Osteoblast (primary cell): ENCODE data around the gene CFLAR. TPM values are rescaled to one million over a fixed set of nuclear protein-coding genes. Genes with fewer than 3 reads are reported as not detected.

ENCODE experiments used
- DNase-seq: peaks from one replicate; pipeline ENCODE4 v3.0.0; 2011; ENCODE audit warnings: low spot score, mixed read lengths; ENCODE audit not compliant: insufficient read length; ENCODE audit errors: missing footprints
- H2AFZ ChIP-seq: 2 replicates; pipeline ENCODE4 v1.6.0; 2011; ENCODE audit warnings: mild to moderate bottlenecking, low read length
- H3K27ac ChIP-seq: 2 replicates; pipeline ENCODE4 v1.5.1; 2011; ENCODE audit warnings: mild to moderate bottlenecking, low read depth, low read length, moderate library complexity
- H3K27me3 ChIP-seq: 2 replicates; pipeline ENCODE4 v1.6.0; 2012; ENCODE audit warnings: mild to moderate bottlenecking, control low read depth, inconsistent platforms, low read length, moderate library complexity; ENCODE audit not compliant: insufficient read depth
- H3K36me3 ChIP-seq: 2 replicates; pipeline ENCODE4 v1.5.1; 2011; ENCODE audit warnings: mild to moderate bottlenecking, low read length, control low read depth, moderate library complexity; ENCODE audit not compliant: insufficient read depth
- H3K4me1 ChIP-seq: 2 replicates; pipeline ENCODE4 v1.5.1; 2011; ENCODE audit warnings: mild to moderate bottlenecking, low read length, control low read depth, moderate library complexity; ENCODE audit not compliant: insufficient read depth
- H3K4me2 ChIP-seq: 2 replicates; pipeline ENCODE4 v1.6.0; 2011; ENCODE audit warnings: mild to moderate bottlenecking, low read length; ENCODE audit not compliant: insufficient read depth
- H3K4me3 ChIP-seq: fragments of 200-600 bp; sonication (generic); 3 replicates; pipeline ENCODE4 v1.5.1; 2012; ENCODE audit warnings: mild to moderate bottlenecking, low read length, inconsistent platforms; ENCODE audit not compliant: insufficient read depth
- H3K79me2 ChIP-seq: 2 replicates; pipeline ENCODE4 v1.6.0; 2012; ENCODE audit warnings: mild to moderate bottlenecking, low read length, control low read depth, inconsistent platforms; ENCODE audit not compliant: insufficient read depth
- H3K9me3 ChIP-seq: 2 replicates; pipeline ENCODE4 v1.5.1; 2011; ENCODE audit warnings: low read depth, low read length, control low read depth
- H4K20me1 ChIP-seq: 2 replicates; pipeline ENCODE4 v1.6.0; 2012; ENCODE audit warnings: mild to moderate bottlenecking, low read length, control low read depth; ENCODE audit not compliant: insufficient read depth
- total RNA-seq: library from RNA; depleted of rRNA; stranded (reverse); fragments of >200 nt; gene quantifications from 2 replicates; pipeline ENCODE4 v1.2.3, GENCODE V29; 2012
- TF ChIP-seq, protein P1 (sequence below): IDR thresholded peaks from 2 replicates; pipeline ENCODE4 v1.5.1; 2011; ENCODE audit warnings: mild to moderate bottlenecking, low read depth, low read length, moderate library complexity; ENCODE audit errors: extremely low read depth

The CFLAR gene
- total RNA-seq, 1 donor, result 78.9 TPM

DNA sequence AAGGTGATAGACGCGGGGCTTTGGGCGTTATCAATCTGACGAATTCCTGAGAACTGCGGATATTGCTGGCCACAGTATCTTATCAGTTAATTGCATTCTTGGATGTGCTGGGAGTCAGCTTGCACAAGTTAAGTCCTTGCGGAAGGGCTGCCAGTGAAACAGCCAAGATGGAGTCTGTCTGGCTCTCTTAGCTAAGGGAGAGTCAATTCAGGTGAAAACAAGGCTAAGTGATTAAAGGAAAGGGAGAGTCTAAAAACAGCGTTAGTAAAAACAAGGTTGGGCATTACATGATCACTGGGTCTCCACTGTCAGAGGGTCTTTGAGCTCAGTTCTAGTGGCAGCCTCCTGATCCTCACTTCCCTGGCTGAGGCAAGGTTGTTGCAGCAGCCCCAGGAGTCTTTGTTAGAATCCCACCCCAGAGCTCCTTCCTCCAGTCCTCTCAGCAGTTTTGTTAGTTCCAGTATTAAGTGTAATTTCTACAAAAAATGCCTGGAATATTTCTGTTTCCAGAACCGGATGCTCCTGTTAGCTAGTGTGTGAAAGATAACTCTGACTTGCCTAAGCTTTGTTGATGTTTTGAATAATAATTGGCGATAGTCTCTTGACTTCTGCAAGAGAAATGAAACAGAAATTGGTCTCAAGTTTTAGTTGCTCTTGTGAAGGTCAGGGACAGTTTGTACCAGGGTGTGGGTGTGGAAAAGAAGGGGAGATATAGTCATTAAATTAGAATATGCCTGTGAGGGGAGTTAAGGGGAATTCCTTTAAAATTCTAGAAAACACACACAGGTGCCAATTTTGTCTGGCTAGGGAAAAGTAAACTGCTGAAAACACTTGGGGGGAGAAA, 10.6 kb downstream of the CFLAR start:
- Histone ChIP-seq H3K4me1 (peaks cover 83% of the 10 kb centered on the region), H4K20me1 (peaks cover 3% of the 10 kb centered on the region), H3K4me2 (peak overlapping the region; percentile 76), H2AFZ (no peak overlapping the region), H3K79me2 (peaks cover 76% of the 10 kb centered on the region), H3K36me3 (peaks cover 4% of the 10 kb centered on the region), H3K27ac (peak overlapping the region; percentile 96), H3K4me3 (peak overlapping the region; percentile 30), H3K9me3 (no peaks in the 10 kb centered on the region), H3K27me3 (no peaks in the 10 kb centered on the region)
- TF ChIP-seq, protein P1, sequence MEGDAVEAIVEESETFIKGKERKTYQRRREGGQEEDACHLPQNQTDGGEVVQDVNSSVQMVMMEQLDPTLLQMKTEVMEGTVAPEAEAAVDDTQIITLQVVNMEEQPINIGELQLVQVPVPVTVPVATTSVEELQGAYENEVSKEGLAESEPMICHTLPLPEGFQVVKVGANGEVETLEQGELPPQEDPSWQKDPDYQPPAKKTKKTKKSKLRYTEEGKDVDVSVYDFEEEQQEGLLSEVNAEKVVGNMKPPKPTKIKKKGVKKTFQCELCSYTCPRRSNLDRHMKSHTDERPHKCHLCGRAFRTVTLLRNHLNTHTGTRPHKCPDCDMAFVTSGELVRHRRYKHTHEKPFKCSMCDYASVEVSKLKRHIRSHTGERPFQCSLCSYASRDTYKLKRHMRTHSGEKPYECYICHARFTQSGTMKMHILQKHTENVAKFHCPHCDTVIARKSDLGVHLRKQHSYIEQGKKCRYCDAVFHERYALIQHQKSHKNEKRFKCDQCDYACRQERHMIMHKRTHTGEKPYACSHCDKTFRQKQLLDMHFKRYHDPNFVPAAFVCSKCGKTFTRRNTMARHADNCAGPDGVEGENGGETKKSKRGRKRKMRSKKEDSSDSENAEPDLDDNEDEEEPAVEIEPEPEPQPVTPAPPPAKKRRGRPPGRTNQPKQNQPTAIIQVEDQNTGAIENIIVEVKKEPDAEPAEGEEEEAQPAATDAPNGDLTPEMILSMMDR, result no peak
- no peak for DNase-seq

DNA sequence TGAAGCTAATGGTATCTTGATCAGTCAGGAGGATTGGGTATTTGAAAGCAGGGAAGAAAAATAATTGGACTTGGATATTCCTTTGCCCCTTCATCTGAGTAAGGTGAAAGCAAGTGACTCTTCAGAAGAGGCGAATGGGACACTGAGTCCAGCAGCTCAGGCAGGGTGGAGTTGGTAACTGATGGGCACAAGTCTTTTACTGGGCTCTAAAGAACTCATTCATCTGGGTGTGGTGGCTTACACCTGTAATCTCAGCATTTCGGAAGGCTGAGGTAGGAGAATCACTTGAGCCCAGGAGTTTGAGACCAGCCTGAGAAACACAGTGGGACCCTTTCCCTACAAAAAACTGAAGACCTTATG, 11.2 kb downstream of the CFLAR start:
- Histone ChIP-seq H3K4me3 (peak overlapping the region; percentile 30), H3K4me1 (peaks cover 79% of the 10 kb centered on the region), H3K27me3 (no peaks in the 10 kb centered on the region), H4K20me1 (peaks cover 3% of the 10 kb centered on the region), H3K4me2 (peak overlapping the region; percentile 76), H2AFZ (no peak overlapping the region), H3K79me2 (peaks cover 76% of the 10 kb centered on the region), H3K9me3 (no peaks in the 10 kb centered on the region), H3K36me3 (peaks cover 4% of the 10 kb centered on the region), H3K27ac (peak overlapping the region; percentile 96)
- TF ChIP-seq, protein P1, result no peak
- DNase-seq, result no peak

DNA sequence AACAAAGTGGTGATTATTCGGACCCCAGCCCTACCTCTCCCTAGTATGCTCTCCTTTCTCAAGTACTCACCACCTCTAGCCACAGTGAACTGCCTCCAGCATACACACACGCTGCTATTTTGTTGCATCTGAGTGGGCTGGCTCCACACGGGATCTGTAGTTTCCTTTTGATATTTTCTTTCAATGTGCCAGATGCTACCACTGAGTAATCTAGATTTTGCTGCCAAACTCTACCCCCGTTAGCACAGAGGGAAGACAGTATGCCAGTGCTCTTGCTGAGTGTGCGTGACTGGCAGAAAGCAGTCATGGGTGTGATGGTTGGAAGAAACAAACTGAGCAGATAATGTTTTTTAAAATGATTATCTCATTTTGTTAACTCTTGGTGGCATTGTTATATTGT, 11.6 kb downstream of the CFLAR start:
- Histone ChIP-seq H2AFZ (no peak overlapping the region), H3K4me1 (peaks cover 75% of the 10 kb centered on the region), H3K4me2 (peak overlapping the region; percentile 76), H4K20me1 (peaks cover 3% of the 10 kb centered on the region), H3K27ac (peak overlapping the region; percentile 96), H3K79me2 (peaks cover 76% of the 10 kb centered on the region), H3K9me3 (no peaks in the 10 kb centered on the region), H3K27me3 (no peaks in the 10 kb centered on the region), H3K36me3 (peaks cover 2% of the 10 kb centered on the region), H3K4me3 (peak overlapping the region; percentile 30)
- DNase-seq, result no peak
- TF ChIP-seq, protein P1, result no peak

DNA sequence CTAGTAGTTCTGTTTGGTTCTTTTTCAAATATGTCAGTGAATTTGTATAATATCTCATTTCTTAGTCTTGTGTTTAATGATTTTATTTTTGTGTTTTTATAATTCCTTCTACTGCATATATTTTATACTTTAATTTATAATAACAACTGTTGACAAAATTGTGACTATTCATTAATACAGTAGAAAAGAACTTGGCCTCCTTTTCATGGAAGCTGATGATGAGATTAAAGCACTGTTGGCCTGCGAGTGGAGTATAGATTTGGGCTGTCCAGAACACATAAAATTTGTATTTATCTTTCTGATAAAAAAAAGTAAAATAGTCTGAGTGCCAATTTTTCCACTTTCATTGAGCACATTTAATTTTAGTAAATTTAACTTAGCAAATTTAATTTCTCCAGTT, 12.1 kb downstream of the CFLAR start:
- Histone ChIP-seq H3K27ac (peak overlapping the region; percentile 96), H3K9me3 (no peaks in the 10 kb centered on the region), H4K20me1 (peaks cover 3% of the 10 kb centered on the region), H3K27me3 (no peaks in the 10 kb centered on the region), H3K4me2 (peak overlapping the region; percentile 76), H3K79me2 (peaks cover 76% of the 10 kb centered on the region), H3K36me3 (peaks cover 2% of the 10 kb centered on the region), H2AFZ (no peak overlapping the region), H3K4me3 (no peak overlapping the region), H3K4me1 (peaks cover 71% of the 10 kb centered on the region)
- DNase-seq, result no peak
- TF ChIP-seq, protein P1, result no peak
